ENCODE measurements around the gene RAD51B. TPM values are rescaled to one million over a fixed set of nuclear protein-coding genes. Genes with fewer than 3 reads are reported as not detected.

Gene RAD51B
- total RNA-seq, 1 experiment from 2014 or later = 14.2 TPM

- TF ChIP-seq FOXP1 (CRISPR knock-in tag; IDR thresholded peaks at IDR 0.05; ENCODE audit: borderline replicate concordance) (no peak), ATF2 (CRISPR knock-in tag; IDR thresholded peaks at IDR 0.05; ENCODE audit: borderline replicate concordance, low read depth) (no peak), ZNF532 (CRISPR knock-in tag; IDR thresholded peaks at IDR 0.05; ENCODE audit: borderline replicate concordance) (no peak)
Measured at GRCh38 chr14:68314642-68315041, 495.1 kb downstream of the RAD51B start (continued).

GRCh38 chr14:68315081-68315480, 495.5 kb downstream of the RAD51B start:
- Mint-ChIP-seq H3K36me3 (no peaks in the 10 kb centered on the region), H3K4me3 (no peak overlapping the region), H3K9me3 (peaks cover 4% of the 10 kb centered on the region; the same call in 1 of the 2 replicates), H3K4me1 (peaks cover 36% of the 10 kb centered on the region), H3K27me3 (ENCODE audit: low read depth) (no peaks in the 10 kb centered on the region), H3K27ac (no peak overlapping the region)
- DNase-seq (ENCODE audit: low spot score) (no peak), ATAC-seq (no peak)
- ChIA-PET POLR2A (no interaction called here), CTCF (no interaction called here)
- TF ChIP-seq RORB (CRISPR knock-in tag; IDR thresholded peaks at IDR 0.05) (no peak), ZNF281 (CRISPR knock-in tag; IDR thresholded peaks at IDR 0.05) (no peak), JUN (CRISPR knock-in tag; IDR thresholded peaks at IDR 0.05) (no peak), ERG (CRISPR knock-in tag; IDR thresholded peaks at IDR 0.05) (no peak), GRHL2 (CRISPR knock-in tag; IDR thresholded peaks at IDR 0.05; ENCODE audit: insufficient replicate concordance, severe bottlenecking) (no peak), PRDM15 (CRISPR knock-in tag; IDR thresholded peaks at IDR 0.05) (no peak), ELF4 (CRISPR knock-in tag; IDR thresholded peaks at IDR 0.05; ENCODE audit: low read depth) (no peak), ZNF396 (CRISPR knock-in tag; IDR thresholded peaks at IDR 0.05; ENCODE audit: borderline replicate concordance) (no peak), NFE2L1 (CRISPR knock-in tag; IDR thresholded peaks at IDR 0.05) (no peak), ZNF532 (CRISPR knock-in tag; IDR thresholded peaks at IDR 0.05; ENCODE audit: borderline replicate concordance) (no peak), STAT6 (CRISPR knock-in tag; conservative IDR thresholded peaks at IDR 0.05; ENCODE audit: low read depth) (no peak), GTF2I (CRISPR knock-in tag; conservative IDR thresholded peaks at IDR 0.05) (no peak)
